ENCODE data around the gene ZCCHC3. TPM values are rescaled to one million over a fixed set of nuclear protein-coding genes. Genes with fewer than 3 reads are reported as not detected.
A peak's percentile ranks its signal among the peaks of the same experiment; 100 is the strongest.
"Not testable (repeated sequence)": the region's sequence is repeated elsewhere in the genome, so short reads cannot be mapped to it uniquely, and the experiment has no call there.

Gene ZCCHC3, protein sequence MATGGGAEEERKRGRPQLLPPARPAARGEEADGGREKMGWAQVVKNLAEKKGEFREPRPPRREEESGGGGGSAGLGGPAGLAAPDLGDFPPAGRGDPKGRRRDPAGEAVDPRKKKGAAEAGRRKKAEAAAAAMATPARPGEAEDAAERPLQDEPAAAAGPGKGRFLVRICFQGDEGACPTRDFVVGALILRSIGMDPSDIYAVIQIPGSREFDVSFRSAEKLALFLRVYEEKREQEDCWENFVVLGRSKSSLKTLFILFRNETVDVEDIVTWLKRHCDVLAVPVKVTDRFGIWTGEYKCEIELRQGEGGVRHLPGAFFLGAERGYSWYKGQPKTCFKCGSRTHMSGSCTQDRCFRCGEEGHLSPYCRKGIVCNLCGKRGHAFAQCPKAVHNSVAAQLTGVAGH
- 19.8 and 20.1 TPM in 2 replicates for total RNA-seq
- 9.6 TPM for polyA plus RNA-seq (2012)

DNA sequence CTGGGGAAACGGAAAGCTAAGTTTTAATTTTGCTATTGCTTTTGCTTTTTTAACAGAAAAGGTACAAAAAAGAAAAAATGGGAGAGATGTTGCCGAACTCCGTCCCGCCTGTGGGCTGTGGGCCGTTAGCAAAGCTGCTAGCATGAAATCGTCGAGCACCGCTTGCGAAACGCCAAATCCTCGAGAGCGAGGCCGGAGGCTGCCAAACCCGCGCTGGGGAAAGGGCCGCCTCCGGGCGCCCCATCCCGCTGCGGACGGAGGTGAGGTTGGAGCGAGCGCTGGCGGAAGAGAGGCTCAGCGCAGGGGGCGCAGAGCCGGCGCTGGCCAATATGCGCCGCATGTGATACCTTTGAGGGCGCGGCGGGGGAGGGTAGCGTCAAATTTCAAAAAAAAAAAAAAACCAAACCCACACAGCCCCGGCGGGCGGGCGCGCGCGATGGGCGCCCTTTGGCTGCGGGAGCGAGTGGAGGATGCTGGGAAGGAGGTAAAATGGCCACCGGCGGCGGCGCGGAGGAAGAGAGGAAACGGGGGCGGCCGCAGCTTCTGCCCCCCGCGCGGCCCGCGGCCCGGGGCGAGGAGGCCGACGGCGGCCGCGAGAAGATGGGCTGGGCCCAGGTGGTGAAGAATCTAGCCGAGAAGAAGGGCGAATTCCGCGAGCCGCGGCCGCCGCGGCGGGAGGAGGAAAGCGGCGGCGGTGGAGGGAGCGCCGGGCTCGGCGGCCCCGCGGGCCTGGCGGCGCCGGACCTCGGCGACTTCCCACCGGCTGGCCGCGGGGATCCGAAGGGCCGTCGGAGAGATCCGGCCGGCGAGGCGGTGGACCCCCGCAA, at the start of gene ZCCHC3:
TSS of gene ZCCHC3 (plus strand) at position 473 of the 827 bp plus-strand sequence. CDS start at position 490, 17 bp downstream.
- DNase-seq (ENCODE audit: low read depth): peak; percentile 93

DNA sequence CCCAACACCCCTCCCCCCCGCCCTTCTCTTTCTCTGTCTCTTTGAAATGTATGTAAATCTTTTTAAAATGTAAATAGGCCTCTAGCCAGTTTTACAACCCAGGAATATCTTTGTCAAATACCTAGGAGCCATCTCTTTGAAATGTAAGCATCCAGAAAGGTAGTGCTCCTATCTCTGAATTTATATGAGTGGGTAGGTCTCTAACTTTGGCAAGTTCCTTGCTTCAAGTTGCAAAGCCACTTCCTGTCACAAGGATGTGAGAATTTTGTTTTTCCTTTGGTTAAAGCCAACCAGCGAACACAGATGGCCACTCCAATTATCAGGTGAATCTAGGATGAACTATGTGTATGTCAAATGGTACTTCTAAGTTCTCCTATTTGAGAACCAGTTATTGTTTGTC, 46.0 kb upstream of the ZCCHC3 start:
- DNase-seq (ENCODE audit: low read depth): no peak

DNA sequence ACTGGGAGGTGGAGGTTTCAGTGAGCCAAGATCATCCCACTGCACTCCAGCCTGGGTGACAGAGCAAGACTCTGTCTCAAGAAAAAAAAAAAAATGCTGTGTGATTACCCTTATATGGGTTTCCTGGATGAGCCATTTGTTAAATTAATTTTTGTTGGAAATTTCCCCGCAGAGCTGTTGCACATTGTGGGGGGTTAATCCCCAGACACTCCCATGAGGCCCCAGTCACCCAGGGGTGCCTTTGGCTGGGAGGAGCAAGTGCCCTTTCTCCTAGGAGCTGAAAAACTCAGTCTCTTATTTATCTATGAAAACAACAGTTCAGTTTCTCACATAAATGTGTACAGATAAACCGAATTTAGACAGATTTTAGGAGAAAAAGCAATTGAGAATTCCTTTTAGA, 44.6 kb upstream of the ZCCHC3 start:
- DNase-seq (ENCODE audit: low read depth): no peak

DNA sequence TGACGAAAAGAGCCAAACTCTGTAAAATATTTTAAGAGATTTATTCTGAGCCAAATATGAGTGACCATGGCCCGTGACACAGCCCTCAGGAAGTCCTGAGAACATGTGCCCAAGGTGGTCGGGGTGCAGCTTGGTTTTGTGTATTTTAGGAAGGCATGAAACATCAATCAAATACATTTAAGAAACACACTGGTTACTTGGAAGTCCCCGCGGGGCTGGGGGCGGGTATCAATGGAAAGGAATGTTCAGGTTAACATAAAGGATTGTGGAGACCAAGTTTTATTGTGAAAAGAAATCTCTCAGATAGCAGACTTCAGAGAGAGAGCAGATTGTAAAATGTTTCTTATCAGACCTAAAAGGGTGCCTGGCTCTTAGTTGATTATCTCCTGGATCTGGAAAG, 43.9 kb upstream of the ZCCHC3 start:
- not testable (repeated sequence) for DNase-seq (ENCODE audit: low read depth)

DNA sequence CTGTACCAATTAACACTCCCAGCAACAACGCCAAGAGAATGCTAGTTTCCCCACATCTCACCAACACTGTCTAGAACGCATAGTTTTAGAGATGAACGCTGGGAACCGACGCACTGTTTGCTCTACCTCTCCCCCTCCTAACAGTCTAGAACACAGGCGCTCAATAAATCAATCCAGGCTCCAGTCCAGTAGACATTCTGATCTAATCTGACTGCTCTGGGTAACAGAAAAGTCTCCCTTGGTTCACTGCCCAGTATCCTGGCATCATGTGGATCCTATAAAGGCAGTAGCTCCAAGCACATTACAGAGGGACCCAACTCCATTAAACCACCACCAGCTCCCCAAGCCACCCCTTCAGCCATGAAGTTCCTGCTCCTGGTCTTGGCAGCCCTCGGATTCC, 40.0 kb upstream of the ZCCHC3 start, which contains the start of gene DEFB132:
TSS of gene DEFB132 (plus strand) at position 306 of the 400 bp plus-strand sequence. CDS start at position 361, 55 bp downstream.
- DNase-seq (ENCODE audit: low read depth): no peak

DNA sequence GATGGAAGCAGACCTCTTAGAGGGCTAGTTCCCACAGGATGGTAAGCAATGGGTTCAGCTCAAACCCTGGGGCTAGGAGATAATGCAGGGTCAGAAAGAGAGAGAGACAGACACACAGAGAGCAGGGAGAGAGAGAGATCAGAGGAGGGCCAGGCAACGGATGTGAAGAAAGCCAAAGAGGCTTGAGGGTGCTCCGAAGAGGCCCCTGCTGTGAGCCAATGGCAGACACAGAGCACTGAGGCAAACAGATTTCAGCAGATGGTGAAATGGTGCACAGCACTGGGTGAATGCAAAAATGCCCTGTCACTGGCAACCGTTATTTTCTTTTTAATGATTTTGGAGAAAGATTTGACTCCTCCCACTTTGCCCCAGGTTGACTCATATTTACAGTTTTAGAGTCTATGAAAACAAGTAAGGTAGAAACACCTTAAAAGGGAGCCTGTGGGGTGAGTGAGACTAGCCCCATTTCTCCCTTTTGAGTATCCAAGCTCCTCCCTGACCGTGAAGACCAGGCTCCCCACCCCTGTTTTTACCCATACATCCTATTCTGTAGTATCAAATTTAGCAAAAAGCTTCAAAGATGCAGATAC, 39.0 kb upstream of the ZCCHC3 start:
- DNase-seq (ENCODE audit: low read depth): no peak

DNA sequence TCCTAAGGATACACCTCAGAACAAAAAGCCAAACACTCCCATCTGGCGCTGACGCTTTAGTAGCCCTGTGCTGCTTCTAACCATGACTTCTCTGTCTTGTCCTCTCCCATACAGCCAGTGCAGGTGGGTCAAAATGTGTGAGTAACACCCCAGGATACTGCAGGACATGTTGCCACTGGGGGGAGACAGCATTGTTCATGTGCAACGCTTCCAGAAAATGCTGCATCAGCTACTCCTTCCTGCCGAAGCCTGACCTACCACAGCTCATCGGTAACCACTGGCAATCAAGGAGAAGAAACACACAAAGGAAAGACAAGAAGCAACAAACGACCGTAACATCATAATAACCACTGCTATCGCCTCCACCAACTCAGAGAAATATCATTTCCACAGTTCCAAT, 38.4 kb upstream of the ZCCHC3 start:
- no peak for DNase-seq (ENCODE audit: low read depth)

DNA sequence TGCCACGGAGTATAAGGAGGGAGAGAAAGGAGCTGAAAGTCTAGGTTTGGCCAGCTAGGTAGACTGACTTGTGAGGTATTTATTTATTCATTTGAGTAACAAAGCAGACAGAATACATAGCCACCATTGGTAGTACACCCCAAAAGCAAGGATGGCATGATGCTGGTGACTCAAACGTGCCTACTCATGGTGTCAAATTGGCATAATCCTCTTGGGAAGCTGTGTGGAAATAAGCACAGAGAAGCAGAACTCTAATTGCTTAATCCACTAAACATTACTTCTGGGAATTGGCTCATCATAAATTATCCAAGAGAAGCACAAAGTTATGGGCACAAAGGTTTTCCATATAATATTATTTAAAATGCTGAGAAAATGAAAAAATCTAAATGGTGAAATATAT, 37.4 kb upstream of the ZCCHC3 start:
- DNase-seq (ENCODE audit: low read depth): no peak

DNA sequence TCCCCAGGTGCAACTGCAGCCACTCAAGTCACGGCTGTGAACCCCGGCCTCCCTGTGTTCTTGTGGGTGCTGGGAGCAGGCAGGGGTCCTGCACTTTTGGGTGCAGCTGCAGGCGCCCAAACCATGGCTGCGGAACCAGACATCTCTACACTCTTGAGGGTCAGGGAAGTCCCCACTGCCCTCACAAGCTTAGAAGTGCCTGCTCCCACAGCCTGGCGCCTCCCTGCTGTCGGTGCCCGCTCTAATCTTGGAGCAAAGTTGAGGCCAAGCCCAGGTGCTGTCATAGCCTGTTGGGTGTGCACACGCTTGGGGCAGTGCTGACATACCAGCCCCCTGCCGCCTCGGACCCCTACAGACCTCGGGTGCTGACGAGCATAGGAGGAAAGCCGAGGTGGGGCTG, 33.7 kb upstream of the ZCCHC3 start:
- no peak for DNase-seq (ENCODE audit: low read depth)

DNA sequence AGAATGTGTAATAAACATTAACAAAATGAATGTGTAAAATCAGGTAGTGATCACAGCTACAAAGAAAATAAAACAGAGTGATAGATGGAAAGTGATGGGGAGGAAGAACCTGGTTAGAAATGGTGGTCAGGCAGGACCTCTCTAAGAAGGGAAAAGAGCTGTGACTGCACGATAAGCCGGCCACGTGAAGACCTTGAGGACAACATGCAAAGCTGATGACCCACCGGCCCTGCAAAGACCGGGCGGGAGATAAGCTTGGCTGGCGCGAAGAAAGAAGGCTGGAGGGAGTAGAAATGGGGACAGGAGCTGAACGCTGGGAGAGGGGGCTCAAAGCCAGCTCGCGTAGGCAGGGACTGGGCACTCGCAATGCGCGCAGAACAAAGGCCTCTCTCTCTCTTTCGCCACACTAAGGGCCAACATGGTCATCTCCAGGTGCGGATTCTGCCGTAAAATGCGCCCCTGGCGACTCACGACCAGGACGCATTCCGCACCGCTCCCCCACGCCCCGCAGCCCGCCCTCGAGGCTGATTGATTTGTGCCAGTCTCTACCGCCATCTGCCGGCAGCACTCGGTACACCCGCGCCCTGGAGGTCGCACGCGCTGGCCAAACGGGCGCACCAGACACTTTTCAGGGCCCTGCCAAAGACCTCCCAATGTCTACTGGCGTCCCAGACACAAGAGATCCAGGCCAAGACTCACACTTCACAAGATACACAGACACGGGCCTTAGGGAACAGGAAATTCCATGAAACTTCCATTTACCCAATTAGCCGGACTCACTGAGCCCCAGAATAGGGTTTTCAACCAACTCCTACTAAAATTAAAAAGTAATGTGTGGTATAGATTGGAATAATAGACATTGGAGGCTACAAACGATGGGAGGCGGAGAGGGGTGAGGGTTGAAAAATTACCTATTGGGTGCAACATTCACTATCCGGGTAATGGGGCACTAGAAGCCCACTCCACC, 30.5 kb upstream of the ZCCHC3 start:
- DNase-seq (ENCODE audit: low read depth): peak; percentile 77

DNA sequence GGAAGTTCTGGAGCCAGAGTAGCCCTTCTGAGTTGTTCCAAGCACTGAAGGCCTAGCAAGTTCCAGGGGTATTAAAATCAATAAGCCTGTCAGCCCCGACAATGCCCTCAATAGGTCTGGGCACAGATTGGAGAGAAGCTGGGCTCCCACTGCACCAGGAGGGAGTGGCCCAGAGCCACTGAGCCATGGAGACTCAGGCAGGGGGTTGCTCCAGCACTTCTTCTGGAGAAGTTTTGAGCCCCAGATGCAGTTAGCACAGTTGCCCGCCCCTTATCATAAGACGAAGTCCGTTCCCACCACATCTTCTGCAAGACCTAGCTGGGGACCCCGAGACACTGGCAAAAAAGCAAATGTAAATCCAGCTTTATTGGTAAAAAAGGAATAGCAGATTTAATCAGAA, 26.9 kb upstream of the ZCCHC3 start:
- no peak for DNase-seq (ENCODE audit: low read depth)

DNA sequence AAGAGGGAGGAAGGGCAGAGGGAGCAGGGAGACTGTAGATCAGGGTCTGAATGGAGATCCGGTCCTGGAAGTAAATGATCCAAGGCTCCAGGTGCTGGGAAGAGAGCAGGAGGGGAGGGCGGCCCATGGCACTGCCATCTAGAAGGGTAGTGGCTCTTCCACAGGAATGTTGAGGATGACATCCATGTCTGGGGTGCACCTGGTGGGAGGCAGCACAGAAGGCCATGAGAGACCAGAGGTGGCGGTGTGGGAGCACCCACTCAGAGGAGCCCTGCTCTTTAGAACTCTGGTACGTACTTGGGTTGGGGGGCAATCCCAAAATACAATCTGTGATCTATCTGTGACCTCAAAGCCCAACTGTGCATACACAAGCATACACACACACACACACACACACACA, 26.3 kb upstream of the ZCCHC3 start:
- no peak for DNase-seq (ENCODE audit: low read depth)

DNA sequence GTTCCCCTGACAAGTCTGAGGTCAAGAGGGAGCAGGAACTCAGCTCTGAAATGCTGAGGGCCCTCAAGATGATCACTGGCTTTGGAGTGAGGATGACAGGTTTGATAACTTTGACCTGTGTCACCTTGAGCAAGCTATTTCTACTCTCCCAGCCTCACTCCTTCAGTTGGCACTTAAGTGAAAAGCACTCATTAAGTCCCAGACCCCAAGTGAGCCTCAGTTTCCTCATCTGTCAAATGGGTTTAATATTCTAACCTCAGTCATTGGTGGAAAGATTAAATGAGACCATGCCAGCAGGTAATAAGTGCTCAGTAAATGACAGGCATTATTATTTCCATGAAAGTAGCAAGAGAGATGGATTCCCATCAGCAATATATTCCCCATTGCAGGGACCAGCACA, 25.8 kb upstream of the ZCCHC3 start:
- no peak for DNase-seq (ENCODE audit: low read depth)

DNA sequence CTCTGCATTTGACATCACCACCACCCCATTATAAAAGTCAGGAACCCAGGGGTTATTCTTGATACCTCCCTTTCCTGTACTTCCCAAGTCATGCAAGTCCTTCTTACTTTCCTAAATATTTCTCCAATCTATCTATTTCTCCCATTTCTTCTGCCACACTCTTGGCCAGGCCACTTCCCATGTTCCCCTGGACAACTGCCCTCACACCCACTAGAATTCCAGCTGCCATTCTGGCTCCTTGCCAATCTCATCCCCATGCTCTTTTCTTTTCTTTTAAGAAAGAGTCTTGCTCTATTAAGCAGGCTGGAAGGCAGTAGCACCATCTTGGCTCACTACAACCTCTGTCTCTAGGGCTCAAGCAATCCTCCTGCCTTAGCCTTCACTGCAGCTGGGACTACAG, 24.7 kb upstream of the ZCCHC3 start:
- peak; percentile 60 for DNase-seq (ENCODE audit: low read depth)

DNA sequence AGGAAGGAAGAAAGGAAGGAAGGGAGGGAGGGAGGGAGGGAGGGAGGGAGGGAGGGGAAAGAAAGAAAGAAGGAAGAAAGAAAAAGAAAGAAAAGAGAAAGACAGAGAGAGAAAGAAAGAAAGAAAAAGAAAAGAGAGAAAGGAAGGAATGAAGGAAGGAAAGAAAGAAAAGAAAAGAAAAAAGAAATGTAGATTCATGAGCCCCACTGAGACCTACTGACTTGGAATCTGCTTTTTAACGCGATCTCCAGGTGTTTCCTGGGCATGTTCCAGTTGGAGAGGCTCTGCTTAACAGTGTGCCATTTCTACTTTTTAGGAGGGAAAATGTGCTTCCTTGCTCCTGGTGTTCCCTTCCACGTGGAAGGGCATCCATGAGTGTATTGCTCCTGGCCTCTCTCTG, 23.5 kb upstream of the ZCCHC3 start:
- no peak for DNase-seq (ENCODE audit: low read depth)

DNA sequence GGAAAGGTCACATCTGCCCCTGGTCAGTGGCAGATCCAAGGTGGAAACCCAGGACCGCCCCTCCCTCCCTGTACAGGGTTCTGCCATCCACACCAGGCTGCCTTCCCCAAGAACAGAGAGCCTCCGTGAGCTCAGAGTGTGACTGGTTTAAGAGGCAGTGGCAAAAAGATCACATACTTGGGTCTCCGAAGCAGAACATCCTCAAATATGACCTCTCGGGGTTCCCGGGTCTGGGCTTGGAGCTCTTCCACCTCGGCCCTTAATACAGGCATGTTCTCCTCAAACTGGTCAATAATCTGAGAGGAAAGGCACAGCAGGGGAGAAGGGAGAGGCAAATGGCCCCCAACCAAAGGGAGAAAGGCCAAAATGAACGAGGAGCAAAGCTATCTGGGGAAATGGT, 21.6 kb upstream of the ZCCHC3 start:
- DNase-seq (ENCODE audit: low read depth): no peak

DNA sequence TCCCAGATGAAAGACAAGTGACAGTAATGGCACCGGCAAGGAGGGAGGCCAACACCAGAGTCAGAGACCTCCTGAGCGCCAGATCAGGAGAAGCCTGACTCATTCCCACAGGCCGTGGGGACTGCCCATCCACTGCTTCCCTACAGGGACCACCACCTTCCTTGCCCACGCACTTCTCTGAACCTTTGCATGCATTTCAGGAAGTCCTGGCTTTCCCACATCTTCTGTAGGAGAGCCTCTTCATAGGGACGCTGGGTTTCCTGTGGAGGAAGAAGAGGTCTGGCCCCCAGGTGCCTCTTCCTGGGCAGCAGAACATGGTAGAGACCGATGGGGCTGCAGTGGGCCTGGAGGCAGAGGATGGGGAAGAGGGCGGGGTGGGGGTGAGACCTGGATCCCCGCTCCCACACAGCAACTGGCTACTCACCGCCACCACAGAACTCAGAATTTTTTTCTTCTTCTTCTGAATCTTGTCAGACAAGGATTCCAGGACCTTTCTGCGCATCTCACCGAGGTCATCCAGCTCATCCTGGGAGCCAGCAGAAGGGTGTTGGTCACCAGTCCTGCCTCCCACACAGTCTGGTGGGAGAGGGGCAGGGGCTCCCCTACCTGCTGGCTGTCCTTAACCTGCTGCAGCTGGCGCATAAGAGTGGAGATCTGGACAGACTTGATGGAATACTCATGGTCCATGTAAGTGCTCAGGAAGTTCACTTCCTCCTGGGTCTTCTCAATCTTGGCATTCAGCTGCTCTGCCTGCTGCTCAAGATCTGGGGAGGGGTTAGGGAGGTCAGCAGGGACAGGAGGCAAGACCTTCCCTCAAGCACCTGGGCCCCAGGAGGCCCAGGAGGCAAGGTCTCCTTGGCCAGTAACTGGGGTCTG, 20.5 kb upstream of the ZCCHC3 start:
- DNase-seq (ENCODE audit: low read depth): no peak

DNA sequence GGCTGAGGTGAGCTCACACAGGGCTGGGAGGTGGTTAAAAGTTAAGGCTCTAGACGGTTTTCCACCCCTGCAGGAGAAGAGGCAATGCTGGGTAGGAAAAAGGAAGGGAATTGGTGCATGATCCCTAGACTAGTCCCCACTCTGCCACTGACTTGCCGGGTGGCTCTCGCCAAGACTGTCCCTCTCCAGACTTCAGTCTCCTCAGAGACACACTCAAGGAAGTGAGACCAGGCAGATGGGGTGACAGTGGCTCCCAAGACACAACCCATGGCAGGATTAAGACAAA, 19.9 kb upstream of the ZCCHC3 start:
- no peak for DNase-seq (ENCODE audit: low read depth)

DNA sequence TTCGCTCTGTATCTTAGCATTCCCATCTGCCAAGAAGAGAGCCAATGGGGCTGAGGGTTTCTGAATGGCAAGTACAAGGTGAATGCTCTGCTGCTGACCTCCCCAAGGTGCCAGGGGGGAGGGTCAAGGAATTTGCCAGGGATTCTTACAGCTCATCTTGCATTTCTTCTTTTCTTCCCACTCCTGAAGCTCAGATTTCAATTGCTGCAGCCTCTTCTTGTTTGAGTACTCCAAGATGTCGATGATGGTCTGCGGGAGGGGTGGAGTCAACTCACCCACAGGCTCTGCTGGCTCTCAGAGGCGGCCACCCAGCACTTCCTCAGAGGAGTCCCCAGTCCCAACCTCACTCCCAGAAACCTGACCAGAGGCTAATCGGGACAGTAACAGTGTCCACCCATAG, 19.2 kb upstream of the ZCCHC3 start:
- no peak for DNase-seq (ENCODE audit: low read depth)

Measured in myocyte (in vitro differentiated cells).